Stomach (tissue), 9 donors: ENCODE results near the gene LONP2. TPM values are rescaled to one million over a fixed set of nuclear protein-coding genes. Genes with fewer than 3 reads are reported as not detected.

Experiments used
- DNase-seq, 2 donors: peaks; one replicate each; pipeline versions ENCODE4 v3.0.0 to v3.0.0-alpha.2; 2013 to 2019
- H3K27ac ChIP-seq, 5 donors: fragments of 200-600 bp in 4 of 5; sonication (generic) in 4 of 5; one replicate each; pipeline ENCODE4 v1.5.1; 2013 to 2019; ENCODE audit warnings: mild to moderate bottlenecking in 1 of 5, moderate library complexity in 1 of 5
- H3K27me3 ChIP-seq, 3 donors: fragments of 200-600 bp; sonication (generic); one replicate each; pipeline ENCODE4 v1.5.1; 2017 to 2019; ENCODE audit warnings: mixed run types in 1 of 3
- H3K36me3 ChIP-seq, 4 donors: fragments of 200-600 bp; sonication (generic); 1 replicate in 3 of 4; 2 replicates in 1 of 4; pipeline ENCODE4 v1.5.1; 2016 to 2019
- H3K4me1 ChIP-seq, 4 donors: fragments of 200-600 bp; sonication (generic); one replicate each; pipeline ENCODE4 v1.5.1; 2016 to 2019
- H3K4me3 ChIP-seq, 4 donors: fragments of 200-600 bp; sonication (generic) in 3 of 4; one replicate each; pipeline ENCODE4 v1.5.1; 2016 to 2019; ENCODE audit warnings: mild to moderate bottlenecking in 1 of 4
- H3K9me3 ChIP-seq, 4 donors: fragments of 200-600 bp; sonication (generic); one replicate each; pipeline ENCODE4 v1.5.1; 2016 to 2019
- CTCF ChIP-seq, 7 experiments: fragments of 450-650 bp in 4 of 7; fragments of 200-600 bp in 3 of 7; sonication (generic) in 3 of 7; IDR thresholded peaks; one replicate each; pipeline ENCODE4 v1.5.1; 2016 to 2019; ENCODE audit warnings: antibody characterized with exemption in 7 of 7, control low read depth in 2 of 7, mild to moderate bottlenecking in 1 of 7
- EP300 ChIP-seq: sonication (generic); formaldehyde crosslinking; IDR thresholded peaks from one replicate; pipeline ENCODE4 v1.6.1; 2017; ENCODE audit warnings: antibody characterized with exemption
- POLR2A ChIP-seq, 4 donors: fragments of 450-650 bp; IDR thresholded peaks; one replicate each; pipeline ENCODE4 v1.6.1; 2016; ENCODE audit warnings: antibody characterized with exemption in 4 of 4, control low read depth in 2 of 4, mild to moderate bottlenecking in 1 of 4, moderate library complexity in 1 of 4
- POLR2AphosphoS5 ChIP-seq, 3 donors: sonication (generic); formaldehyde crosslinking; IDR thresholded peaks; one replicate each; pipeline ENCODE4 v1.6.1; 2016; ENCODE audit warnings: antibody characterized with exemption in 3 of 3
- WGBS, 5 donors: extraction: QIAGEN DNeasy Blood & Tissue Kit in 3 of 5; methylation state at CpG; one replicate each; pipeline versions ENCODE4 v1.1.5 to v1.1.7; 2013 to 2018; 5-methylcytosine and 5-hydroxymethylcytosine counted together
- intact Hi-C: fragments of 100-400 bp; cut with DNase I; formaldehyde crosslinking; loops from one replicate; pipeline ENCODE4 v1.15.1; 2023; ENCODE audit warnings: low total_unique reads
- polyA plus RNA-seq, 3 donors: library from polyadenylated mRNA; stranded (reverse); fragments of 200-250 nt; gene quantifications; one replicate each; pipeline ENCODE4 v1.2.3, GENCODE V29; 2013
- total RNA-seq, 5 donors: library from RNA; depleted of rRNA; stranded (reverse); fragments of >200 nt; gene quantifications; one replicate each; pipeline versions ENCODE4 v1.1.0 to v1.2.3, GENCODE V29; 2014 to 2016
- donor health status: healthy with polysubstance abuse.
- donor health status: Bipolar disorder and iron deficiency.
- donor health status: healthy.

Gene LONP2
- total and polyA plus RNA-seq, 8 donors, result 13.0 to 140 (median 26.7) TPM

- Histone ChIP-seq H3K9me3 (no peaks in the 10 kb centered on the region), H3K36me3 (peaks cover 31 to 78% (median 74%) of the 10 kb centered on the region in 4 donors), H3K27me3 (no peaks in the 10 kb centered on the region), H3K27ac (no peak overlapping the region), H3K4me1 (no peaks in the 10 kb centered on the region), H3K4me3 (no peak overlapping the region)
- no peak for TF ChIP-seq POLR2A (IDR thresholded peaks at IDR 0.05)
- no peak for TF ChIP-seq CTCF (IDR thresholded peaks at IDR 0.05)
- TF ChIP-seq POLR2AphosphoS5 (IDR thresholded peaks at IDR 0.05), result no peak
- no peak for DNase-seq
- WGBS, 5 donors, result 90 to 93% (median 92%) methylated on average over 20 of the region's 20 CpGs
- intact Hi-C loops, result no loop called here
Observed at GRCh38 chr16:48347191-48347865, 103.2 kb downstream of the LONP2 start.

DNA sequence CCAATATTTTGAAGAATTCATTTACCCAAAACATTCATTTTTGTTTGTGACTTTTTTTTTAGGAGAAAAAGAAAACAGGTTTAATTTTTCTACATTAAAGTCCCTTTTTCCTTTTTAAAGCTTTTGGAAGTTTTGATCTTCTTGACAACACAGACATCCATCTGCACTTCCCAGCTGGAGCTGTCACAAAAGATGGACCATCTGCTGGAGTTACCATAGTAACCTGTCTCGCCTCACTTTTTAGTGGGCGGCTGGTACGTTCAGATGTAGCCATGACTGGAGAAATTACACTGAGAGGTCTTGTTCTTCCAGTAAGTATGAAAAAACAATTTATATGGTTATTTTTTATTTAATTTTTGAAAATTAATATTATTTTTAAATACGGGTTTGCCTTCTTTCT lies 103.9 kb downstream of the LONP2 start:
- Histone ChIP-seq H3K4me3 (no peak overlapping the region), H3K27ac (no peak overlapping the region), H3K27me3 (no peaks in the 10 kb centered on the region), H3K36me3 (peaks cover 32 to 78% (median 74%) of the 10 kb centered on the region in 4 donors), H3K4me1 (no peaks in the 10 kb centered on the region), H3K9me3 (no peaks in the 10 kb centered on the region)
- intact Hi-C loops, result no loop called here
- 81 to 92% (median 89%) methylated on average over 4 of the region's 4 CpGs for WGBS, 5 donors
- TF ChIP-seq POLR2AphosphoS5 (IDR thresholded peaks at IDR 0.05) (no peak), CTCF (IDR thresholded peaks at IDR 0.05) (no peak), EP300 (no peak), POLR2A (IDR thresholded peaks at IDR 0.05) (no peak)
- peak in 1 of 2 donors; percentile 38 for DNase-seq

DNA sequence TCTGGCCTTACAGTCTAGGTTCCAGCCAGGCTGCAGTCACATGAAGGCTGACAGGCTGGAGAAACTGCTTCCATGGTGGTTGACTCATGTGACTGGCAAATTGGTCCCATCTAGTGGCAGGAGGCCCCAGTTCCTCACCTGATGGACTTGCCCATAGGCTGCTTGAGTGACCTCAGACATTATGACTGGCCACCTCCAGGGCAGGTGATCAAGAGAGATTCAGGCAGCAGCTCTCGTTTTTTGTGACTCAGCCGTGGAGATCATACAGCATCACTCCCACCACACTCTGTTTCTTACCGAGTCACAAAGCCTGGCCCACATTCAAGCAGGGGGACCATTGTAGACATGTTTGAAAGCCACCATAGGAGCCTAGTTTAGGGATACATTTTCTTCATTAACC lies 106.6 kb downstream of the LONP2 start:
- H3K9me3 ChIP-seq, result no peaks in the 10 kb centered on the region
- no peak for DNase-seq
- peaks cover 0 to 9% (median 0%) of the 10 kb centered on the region in 4 donors for H3K4me1 ChIP-seq
- no peak overlapping the region for H3K27ac ChIP-seq
- H3K36me3 ChIP-seq, result peaks cover 32 to 79% (median 70%) of the 10 kb centered on the region in 4 donors
- intact Hi-C loops, result loop anchor here (5.0 kb wide), 1 partner anchor 187 kb away; no protein-coding TSS in a partner anchor
- H3K27me3 ChIP-seq, result no peaks in the 10 kb centered on the region
- WGBS, 5 donors, result 70 to 80% (median 75%) methylated on average over 3 of the region's 3 CpGs
- no peak overlapping the region for H3K4me3 ChIP-seq
- TF ChIP-seq EP300, result no peak
- no peak for TF ChIP-seq POLR2A (IDR thresholded peaks at IDR 0.05)
- TF ChIP-seq CTCF (IDR thresholded peaks at IDR 0.05), result no peak
- TF ChIP-seq POLR2AphosphoS5 (IDR thresholded peaks at IDR 0.05), result no peak

- no peaks in the 10 kb centered on the region for H3K27me3 ChIP-seq
- no peak overlapping the region for H3K27ac ChIP-seq
- intact Hi-C loops, result loop anchor here (5.0 kb wide), 1 partner anchor 184 kb away; no protein-coding TSS in a partner anchor
- 74 to 92% (median 89%) methylated on average over 7 of the region's 7 CpGs for WGBS, 5 donors
- DNase-seq, result no peak
- H3K4me1 ChIP-seq, result peaks cover 0 to 24% (median 4%) of the 10 kb centered on the region in 4 donors
- peaks cover 29 to 81% (median 64%) of the 10 kb centered on the region in 4 donors for H3K36me3 ChIP-seq
- H3K4me3 ChIP-seq, result no peak overlapping the region
- TF ChIP-seq POLR2AphosphoS5 (IDR thresholded peaks at IDR 0.05) (no peak), EP300 (no peak), CTCF (IDR thresholded peaks at IDR 0.05) (no peak), POLR2A (IDR thresholded peaks at IDR 0.05) (no peak)
- H3K9me3 ChIP-seq, result no peaks in the 10 kb centered on the region
Observed at GRCh38 chr16:48352648-48353390, 108.7 kb downstream of the LONP2 start.
